NCI-H146 treated with DMSO at 0.1 percent for 48 hours (cell line): ENCODE data around the gene FOXD3.
A peak's percentile ranks its signal among the peaks of the same experiment; 100 is the strongest.

Experiments
- DNase-seq: peaks from one replicate; lab custom pipeline; 2025; ENCODE audit not compliant: unreplicated experiment; lab: John Stamatoyannopoulos, UW

The FOXD3 gene

GRCh38 chr1:63322114-63322943 lies at the start of gene FOXD3:
Gene FOXD3 (plus strand): TSS chr1:63322567. CDS start chr1:63323059, 492 bp downstream.
- DNase-seq = peak; percentile 17

DNA sequence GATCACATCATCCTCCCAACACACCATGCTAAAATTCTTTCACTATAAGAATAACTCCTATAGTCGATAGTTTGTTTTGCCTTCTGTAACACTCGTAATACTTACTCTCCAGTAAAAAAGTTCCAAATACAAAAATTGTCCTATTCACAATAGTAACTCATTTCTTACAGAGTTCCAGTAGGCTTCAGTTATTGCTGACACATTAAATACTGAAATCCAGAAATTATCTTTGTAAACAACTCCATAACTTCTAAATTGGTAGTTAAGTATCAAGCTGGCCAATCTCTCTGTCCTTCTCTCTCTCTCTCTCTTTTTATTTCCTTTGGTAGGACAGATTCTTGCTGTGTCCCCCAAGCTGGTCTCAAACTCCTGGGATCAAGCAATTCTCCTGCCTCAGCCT lies 49.6 kb upstream of the FOXD3 start:
- no peak for DNase-seq

DNA sequence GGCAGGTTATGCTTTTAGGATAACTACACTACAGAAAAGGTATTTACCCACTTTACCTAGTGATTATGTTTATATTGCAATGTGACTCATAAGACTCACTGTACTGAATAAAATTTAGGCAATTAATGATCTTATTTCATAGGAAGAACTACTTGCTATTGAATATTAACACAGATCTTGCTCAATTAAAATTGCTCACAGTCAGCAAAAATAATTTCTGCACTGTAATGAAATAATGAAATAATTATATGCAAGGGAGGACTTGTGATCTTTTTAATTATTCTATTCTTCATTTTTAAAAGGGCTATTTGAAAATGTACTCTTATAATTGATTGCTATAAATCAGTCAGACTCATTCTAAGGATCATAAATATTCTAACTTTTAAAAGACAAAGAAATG lies 48.0 kb upstream of the FOXD3 start:
- no peak for DNase-seq

- DNase-seq = no peak
These were observed 47.4 kb upstream of the FOXD3 start for GRCh38 chr1:63274979-63275378.

DNA sequence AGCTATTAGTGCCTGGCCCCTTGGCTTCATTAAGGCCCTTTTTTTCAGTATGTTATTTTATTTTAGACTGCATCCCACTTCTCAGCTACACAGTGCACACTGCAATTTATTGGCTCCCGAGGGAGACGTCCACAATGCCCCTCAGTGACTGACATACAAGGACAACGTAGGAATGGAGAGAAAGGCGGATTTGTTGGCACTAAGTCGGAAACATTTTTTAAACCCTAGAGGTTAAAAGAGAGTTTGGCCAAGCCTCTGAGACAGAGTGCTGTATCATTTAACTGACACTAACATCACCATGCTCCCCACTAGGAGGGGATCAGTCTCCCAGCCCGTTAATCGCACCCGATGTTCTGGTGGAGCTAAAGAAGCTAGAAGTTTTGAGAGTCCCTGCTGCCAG lies 45.7 kb upstream of the FOXD3 start:
- peak; percentile 5 for DNase-seq

DNA sequence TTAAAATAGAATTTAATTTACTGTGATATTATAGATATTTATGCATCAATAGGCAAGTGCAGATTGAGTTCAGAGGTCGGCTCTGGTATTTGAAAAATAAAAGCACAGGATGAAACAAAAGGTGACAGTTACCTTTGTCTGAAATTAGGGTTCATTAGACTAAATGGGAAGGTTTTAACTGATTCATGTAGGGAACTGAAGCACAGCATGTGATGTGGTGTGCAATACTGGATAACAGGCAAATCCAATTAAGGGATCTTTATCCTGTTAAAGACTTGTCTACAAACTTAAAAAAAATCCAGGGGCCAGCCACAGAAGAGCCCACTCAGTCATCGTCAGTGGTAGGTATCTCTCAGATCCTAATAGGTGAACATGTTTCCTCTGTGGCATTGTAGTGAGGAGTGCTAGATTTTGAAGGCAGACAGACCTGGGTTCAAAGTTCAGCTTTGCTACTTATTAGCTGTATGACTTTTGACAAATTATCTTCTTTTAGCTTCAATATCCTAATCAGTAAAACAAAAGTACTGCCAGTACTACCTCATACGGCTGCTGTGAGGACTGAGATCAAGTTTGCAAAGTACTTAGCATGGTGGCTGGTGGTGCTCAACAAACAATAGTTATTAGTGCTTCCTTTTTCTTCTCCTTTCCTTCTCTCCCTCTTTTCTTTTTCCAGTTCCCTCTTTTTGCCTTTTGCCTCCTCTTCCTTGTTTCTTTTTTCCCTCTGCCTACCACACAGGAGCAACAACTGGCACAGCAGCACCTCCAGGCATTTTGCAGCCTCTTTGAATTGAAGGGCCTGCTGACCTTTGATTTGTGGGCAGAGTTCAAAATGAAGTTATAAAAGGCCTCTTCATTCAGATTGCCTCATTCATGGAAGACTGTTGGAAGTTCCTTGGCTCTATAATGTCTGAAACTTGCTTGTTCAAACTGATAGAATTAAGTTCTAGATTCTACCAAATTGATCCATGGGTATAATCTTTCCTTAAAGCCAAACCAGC lies 44.9 kb upstream of the FOXD3 start:
- no peak for DNase-seq

- no peak for DNase-seq
These were observed 40.6 kb upstream of the FOXD3 start for GRCh38 chr1:63281753-63282152.

DNA sequence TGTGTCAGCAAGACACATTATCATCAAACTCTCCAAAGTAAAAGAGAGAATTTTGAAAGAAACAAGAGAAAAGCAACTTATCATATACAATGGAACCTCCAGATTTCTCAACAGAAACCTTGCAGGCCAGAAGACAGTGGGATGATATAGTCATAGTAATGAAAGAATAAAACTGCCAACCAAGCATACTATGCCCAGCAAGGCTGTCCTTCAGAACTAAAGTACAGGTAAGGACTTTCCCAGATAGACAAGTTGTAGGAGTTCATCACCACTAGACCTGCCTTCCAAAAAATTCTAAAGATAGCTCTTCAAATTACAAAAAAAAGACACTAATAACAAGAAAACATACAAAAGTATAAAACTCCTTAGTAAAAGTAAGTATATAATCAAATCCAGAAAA lies 33.2 kb upstream of the FOXD3 start:
- no peak for DNase-seq

GRCh38 chr1:63294803-63295594 lies 27.4 kb upstream of the FOXD3 start:
- DNase-seq = no peak

DNA sequence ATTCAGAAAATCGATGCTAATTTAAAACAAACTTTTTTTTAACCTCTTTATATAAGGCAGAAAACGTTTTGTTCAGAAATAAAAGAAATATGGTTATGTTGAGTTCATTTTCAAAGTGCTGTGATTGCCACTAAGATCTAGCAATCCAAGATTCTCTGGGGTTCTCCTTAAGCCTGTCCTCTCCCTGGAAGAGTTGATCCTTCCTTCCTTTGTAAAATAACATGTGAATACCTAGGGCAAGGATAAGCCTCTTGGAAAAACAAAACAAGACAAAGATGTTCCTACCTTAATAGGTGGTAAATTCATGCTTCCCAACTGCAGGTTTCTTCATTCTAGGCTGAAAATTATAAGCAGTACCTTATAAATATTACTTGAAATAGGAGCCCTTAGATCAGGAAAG lies 18.0 kb upstream of the FOXD3 start:
- DNase-seq = no peak

- DNase-seq = no peak
These were observed 17.3 kb upstream of the FOXD3 start for GRCh38 chr1:63305043-63305442.

DNA sequence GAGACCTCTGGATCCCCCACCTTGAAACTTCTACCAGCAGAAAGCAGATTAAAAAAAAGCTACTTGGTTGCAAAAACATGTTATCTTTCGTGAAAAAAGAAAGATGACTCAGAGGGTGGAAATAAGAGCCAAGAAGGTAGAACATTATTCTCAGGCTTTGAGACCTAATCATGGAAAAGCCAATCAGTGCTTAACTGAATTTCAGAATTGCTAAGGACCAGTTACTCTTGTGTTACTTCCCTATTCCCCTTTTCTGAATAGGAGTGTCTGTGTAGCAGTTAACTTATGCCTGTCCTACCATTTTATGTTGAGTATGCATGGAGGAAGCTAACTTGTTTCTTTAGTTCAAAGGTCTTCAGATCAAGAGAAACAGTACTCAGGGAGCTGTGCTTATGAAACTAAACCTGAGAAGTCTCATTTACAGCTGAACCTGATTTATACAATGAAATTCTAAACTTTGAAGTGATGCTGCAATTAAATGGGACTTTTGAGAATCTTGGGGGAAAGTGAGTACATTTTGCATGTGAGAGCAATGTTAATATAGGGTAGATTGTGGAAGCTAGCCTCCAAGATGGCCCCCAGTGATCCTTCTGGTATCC lies 15.1 kb upstream of the FOXD3 start:
- DNase-seq = no peak

DNA sequence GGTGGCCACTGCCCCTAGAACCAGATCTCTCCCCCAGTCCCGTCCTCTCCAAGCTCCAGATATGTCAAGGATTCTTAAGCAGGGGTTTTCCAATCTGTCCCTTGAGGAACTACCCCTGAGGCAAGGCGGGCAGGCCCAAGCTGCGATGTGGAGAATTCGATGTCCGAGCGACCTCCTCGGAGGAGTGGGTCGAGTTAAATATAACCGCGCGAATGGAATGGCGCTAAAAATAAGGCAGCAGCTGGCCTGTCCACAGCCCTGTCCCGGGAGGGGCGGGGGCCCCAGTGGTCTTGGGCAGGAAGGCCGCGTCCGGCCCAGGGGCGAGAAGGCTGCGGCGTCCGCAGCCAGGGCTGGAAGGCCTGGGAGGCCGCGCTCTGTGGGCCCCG lies 5.8 kb upstream of the FOXD3 start:
- DNase-seq = no peak

GRCh38 chr1:63316984-63317816 lies 5.2 kb upstream of the FOXD3 start:
- DNase-seq = peak; percentile 77

DNA sequence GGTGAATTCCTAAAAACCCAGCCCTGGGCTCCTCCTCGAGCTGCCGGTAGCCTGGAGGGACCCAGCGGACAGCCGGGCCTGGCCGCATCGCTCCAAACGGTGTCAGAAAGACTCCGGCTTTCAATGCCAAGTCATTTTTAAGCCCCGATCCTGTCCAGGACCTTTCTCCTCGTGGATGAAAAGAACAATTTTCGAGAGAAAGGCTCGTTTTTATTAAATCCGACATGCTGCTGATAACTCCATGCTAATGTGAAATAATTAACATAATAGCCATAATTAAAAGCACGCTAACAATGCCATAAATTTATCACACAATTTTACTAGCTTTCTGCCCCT lies 4.6 kb upstream of the FOXD3 start:
- no peak for DNase-seq

GRCh38 chr1:63318201-63318979 lies 4.0 kb upstream of the FOXD3 start:
- DNase-seq = no peak

- no peak for DNase-seq
These were observed 3.0 kb upstream of the FOXD3 start for GRCh38 chr1:63319046-63320021.
